Choroid plexus epithelial cell (primary cell): ENCODE measurements around the gene BACH1.

Experiments
- DNase-seq: peaks from one replicate; pipeline ENCODE4 v3.0.0-alpha.2; 2010; ENCODE audit warnings: low read depth
- H3K4me3 ChIP-seq: 2 replicates; pipeline ENCODE4 v1.5.1; 2011; ENCODE audit warnings: low read depth, mild to moderate bottlenecking, control low read depth, low read length, moderate library complexity
- CTCF ChIP-seq: conservative IDR thresholded peaks from 2 replicates; pipeline ENCODE4 v1.5.1; 2011; ENCODE audit warnings: low read depth, mild to moderate bottlenecking, control low read depth, inconsistent platforms, low read length, moderate library complexity

The BACH1 gene

GRCh38 chr21:29333406-29333805 is 34.7 kb downstream of the BACH1 start:
- no peak overlapping the region for H3K4me3 ChIP-seq
- TF ChIP-seq CTCF: no peak
- no peak for DNase-seq

GRCh38 chr21:29334717-29335428 is 36.2 kb downstream of the BACH1 start:
- no peak overlapping the region for H3K4me3 ChIP-seq
- TF ChIP-seq CTCF: peak; percentile 11
- DNase-seq: peak; percentile 91

GRCh38 chr21:29335720-29336119 is 37.0 kb downstream of the BACH1 start:
- TF ChIP-seq CTCF: no peak
- no peak overlapping the region for H3K4me3 ChIP-seq
- DNase-seq: peak; percentile 56

GRCh38 chr21:29338256-29338655 is 39.5 kb downstream of the BACH1 start:
- TF ChIP-seq CTCF: no peak
- no peak overlapping the region for H3K4me3 ChIP-seq
- no peak for DNase-seq

GRCh38 chr21:29340228-29340627 is 41.5 kb downstream of the BACH1 start:
- TF ChIP-seq CTCF: no peak
- DNase-seq: no peak
- no peak overlapping the region for H3K4me3 ChIP-seq

- peak; percentile 30 for TF ChIP-seq CTCF
- DNase-seq: peak; percentile 98
- peak overlapping the region; percentile 25 for H3K4me3 ChIP-seq
These were observed 43.7 kb downstream of the BACH1 start for GRCh38 chr21:29342363-29342957.

GRCh38 chr21:29343519-29343918 is 44.8 kb downstream of the BACH1 start:
- no peak overlapping the region for H3K4me3 ChIP-seq
- DNase-seq: peak; percentile 88
- no peak for TF ChIP-seq CTCF
